ENCODE data around the gene ZNF76. TPM values are rescaled to one million over a fixed set of nuclear protein-coding genes. Genes with fewer than 3 reads are reported as not detected.

ZNF76 gene
- total and polyA plus RNA-seq, 9 of the 15 experiments (the other 6 are each of a cell fraction or from before 2014, with no cell fraction given): 1.2 to 17.8 (median 10.7) TPM

GRCh38 chr6:35259194-35259947 lies at the start of gene ZNF76 (continued):
- TF ChIP-seq EHMT2 (IDR thresholded peaks at IDR 0.05): no peak
- TF ChIP-seq SLC30A9 (CRISPR knock-in tag; IDR thresholded peaks at IDR 0.05): no peak
- TF ChIP-seq DNMT1 (IDR thresholded peaks at IDR 0.05): no peak
- TF ChIP-seq PTTG1 (tag; IDR thresholded peaks at IDR 0.05; ENCODE audit: low read depth): no peak
- peak; percentile 57 for TF ChIP-seq PKNOX1 (IDR thresholded peaks at IDR 0.05)
- no peak for TF ChIP-seq STAT5B (CRISPR knock-in tag; IDR thresholded peaks at IDR 0.05)
- TF ChIP-seq, protein P1, sequence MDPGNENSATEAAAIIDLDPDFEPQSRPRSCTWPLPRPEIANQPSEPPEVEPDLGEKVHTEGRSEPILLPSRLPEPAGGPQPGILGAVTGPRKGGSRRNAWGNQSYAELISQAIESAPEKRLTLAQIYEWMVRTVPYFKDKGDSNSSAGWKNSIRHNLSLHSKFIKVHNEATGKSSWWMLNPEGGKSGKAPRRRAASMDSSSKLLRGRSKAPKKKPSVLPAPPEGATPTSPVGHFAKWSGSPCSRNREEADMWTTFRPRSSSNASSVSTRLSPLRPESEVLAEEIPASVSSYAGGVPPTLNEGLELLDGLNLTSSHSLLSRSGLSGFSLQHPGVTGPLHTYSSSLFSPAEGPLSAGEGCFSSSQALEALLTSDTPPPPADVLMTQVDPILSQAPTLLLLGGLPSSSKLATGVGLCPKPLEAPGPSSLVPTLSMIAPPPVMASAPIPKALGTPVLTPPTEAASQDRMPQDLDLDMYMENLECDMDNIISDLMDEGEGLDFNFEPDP (CRISPR knock-in tag; IDR thresholded peaks at IDR 0.05): 0 out of 2 replicates have a peak, but pooled peaks have one; percentile 50
- TF ChIP-seq, protein P2, sequence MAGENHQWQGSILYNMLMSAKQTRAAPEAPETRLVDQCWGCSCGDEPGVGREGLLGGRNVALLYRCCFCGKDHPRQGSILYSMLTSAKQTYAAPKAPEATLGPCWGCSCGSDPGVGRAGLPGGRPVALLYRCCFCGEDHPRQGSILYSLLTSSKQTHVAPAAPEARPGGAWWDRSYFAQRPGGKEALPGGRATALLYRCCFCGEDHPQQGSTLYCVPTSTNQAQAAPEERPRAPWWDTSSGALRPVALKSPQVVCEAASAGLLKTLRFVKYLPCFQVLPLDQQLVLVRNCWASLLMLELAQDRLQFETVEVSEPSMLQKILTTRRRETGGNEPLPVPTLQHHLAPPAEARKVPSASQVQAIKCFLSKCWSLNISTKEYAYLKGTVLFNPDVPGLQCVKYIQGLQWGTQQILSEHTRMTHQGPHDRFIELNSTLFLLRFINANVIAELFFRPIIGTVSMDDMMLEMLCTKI (IDR thresholded peaks at IDR 0.05; ENCODE audit: partially characterized antibody): no peak
- peak; percentile 96 for TF ChIP-seq RREB1 (CRISPR knock-in tag; IDR thresholded peaks at IDR 0.05)
- TF ChIP-seq ARID4B (CRISPR knock-in tag; IDR thresholded peaks at IDR 0.05): peak; percentile 87

Data from K562 (cell line).